Endothelial cell of umbilical vein (primary cell): ENCODE data around the gene PRMT7. TPM values are rescaled to one million over a fixed set of nuclear protein-coding genes. Genes with fewer than 3 reads are reported as not detected.

ENCODE experiments used
- BruUV-seq: library from RNA; stranded (reverse); fragments of 400-500 nt; replicated peaks from 2 replicates; lab custom pipeline; 2021; lab: Mats Ljungman, UMichigan
- CTCF ChIA-PET: fragments of 300-600, 350-600 bp; sonication (Branson Sonifier 250); formaldehyde crosslinking; loops from one replicate; lab custom pipeline; 2021; ENCODE audit warnings: antibody characterized with exemption, inconsistent platforms; lab: Charles Lee
- POLR2A ChIA-PET: fragments of 300-600, 350-600 bp; sonication (Branson Sonifier 250); formaldehyde crosslinking; loops from one replicate; lab custom pipeline; 2021; ENCODE audit warnings: antibody characterized with exemption, inconsistent platforms; lab: Charles Lee
- DNase-seq: peaks from one replicate; pipeline ENCODE4 v3.0.0-alpha.2; 2011; ENCODE audit warnings: low read depth, low spot score
- FAIRE-seq: peaks from 2 replicates; lab custom pipeline; 2011; peaks lifted over from hg19 to GRCh38; lab: Jason Lieb, UNC
- H2AFZ ChIP-seq: 2 replicates; pipeline ENCODE4 v1.6.0; 2012; ENCODE audit warnings: low read depth, low read length, control low read depth, inconsistent platforms
- H3K27ac ChIP-seq: 2 replicates; pipeline ENCODE4 v1.5.1; 2011; ENCODE audit warnings: low read depth, mild to moderate bottlenecking, control low read depth, low read length, moderate library complexity; ENCODE audit not compliant: insufficient read depth
- H3K27me3 ChIP-seq, 2 experiments: 2 replicates each; pipeline versions ENCODE4 v1.6.0 to v1.6.1; 2011; ENCODE audit warnings: low read length in 2 of 2, mixed read lengths in 1 of 2; ENCODE audit not compliant: control insufficient read depth in 2 of 2, insufficient read depth in 2 of 2
- H3K36me3 ChIP-seq, 2 experiments: 2 replicates in 1 of 2; 3 replicates in 1 of 2; pipeline ENCODE4 v1.5.1; 2011; ENCODE audit warnings: low read length in 2 of 2, mild to moderate bottlenecking in 1 of 2, moderate library complexity in 1 of 2; ENCODE audit not compliant: control insufficient read depth in 2 of 2, insufficient read depth in 2 of 2; ENCODE audit errors: extremely low read depth in 1 of 2
- H3K4me1 ChIP-seq: 3 replicates; pipeline ENCODE4 v1.5.1; 2011; ENCODE audit warnings: mild to moderate bottlenecking, low read length; ENCODE audit not compliant: control insufficient read depth, insufficient read depth; ENCODE audit errors: extremely low read depth
- H3K4me2 ChIP-seq: 2 replicates; pipeline ENCODE4 v1.6.1; 2011; ENCODE audit warnings: low read length, control low read depth, mixed read lengths; ENCODE audit not compliant: insufficient read depth
- H3K4me3 ChIP-seq, 3 experiments: fragments of 200-600 bp in 1 of 3; sonication (generic), shearing (Covaris generic) in 1 of 3; replicated peaks in 1 of 3; 2 replicates each; pipeline ENCODE4 v1.5.1; 2011 to 2016; ENCODE audit warnings: control low read depth in 3 of 3, low read length in 3 of 3, mild to moderate bottlenecking in 2 of 3, inconsistent platforms in 1 of 3, low read depth in 1 of 3, moderate library complexity in 1 of 3; ENCODE audit not compliant: insufficient read depth in 1 of 3
- H3K79me2 ChIP-seq: 2 replicates; pipeline ENCODE4 v1.6.0; 2012; ENCODE audit warnings: low read length, inconsistent platforms; ENCODE audit not compliant: control insufficient read depth, insufficient read depth
- H3K9ac ChIP-seq: replicated peaks from 2 replicates; pipeline ENCODE3; 2011; ENCODE audit warnings: low read length, control low read depth; ENCODE audit not compliant: insufficient read depth; ENCODE audit errors: extremely low read depth
- H3K9me1 ChIP-seq: replicated peaks from 3 replicates; pipeline ENCODE4 v1.6.0; 2011; ENCODE audit warnings: mild to moderate bottlenecking, low read length; ENCODE audit not compliant: control insufficient read depth, insufficient read depth; ENCODE audit errors: extremely low read depth
- H3K9me3 ChIP-seq: replicated peaks from 2 replicates; pipeline ENCODE4 v1.5.1; 2012; ENCODE audit warnings: low read length, inconsistent platforms; ENCODE audit not compliant: control insufficient read depth, insufficient read depth
- H4K20me1 ChIP-seq: replicated peaks from 2 replicates; pipeline ENCODE3; 2011; ENCODE audit warnings: mild to moderate bottlenecking, low read length; ENCODE audit not compliant: control insufficient read depth, insufficient read depth; ENCODE audit errors: extremely low read depth
- EZH2 ChIP-seq: IDR thresholded peaks from 2 replicates; pipeline ENCODE4 v1.6.1; 2012; ENCODE audit warnings: borderline replicate concordance, low read depth, mild to moderate bottlenecking, moderate library complexity, low read length, inconsistent platforms; ENCODE audit not compliant: severe bottlenecking
- FOS ChIP-seq: IDR thresholded peaks from 2 replicates; pipeline ENCODE4 v1.6.1; 2011; ENCODE audit warnings: mild to moderate bottlenecking, low read length, moderate library complexity, borderline replicate concordance; ENCODE audit not compliant: insufficient read depth
- GATA2 ChIP-seq: IDR thresholded peaks from 2 replicates; pipeline ENCODE4 v1.7.0; 2011; ENCODE audit warnings: low read depth, mild to moderate bottlenecking, moderate library complexity, mixed read lengths, low read length; ENCODE audit not compliant: insufficient read length, insufficient read depth
- JUN ChIP-seq: IDR thresholded peaks from 2 replicates; pipeline ENCODE4 v1.6.1; 2011; ENCODE audit warnings: borderline replicate concordance, low read depth; ENCODE audit not compliant: insufficient read length, insufficient read depth
- MYC ChIP-seq: IDR thresholded peaks from one replicate; pipeline ENCODE4 v1.6.1; 2011; ENCODE audit warnings: mild to moderate bottlenecking, low read depth, low read length
- POLR2A ChIP-seq: IDR thresholded peaks from 2 replicates; pipeline ENCODE4 v1.6.1; 2012; ENCODE audit warnings: low read depth, mild to moderate bottlenecking, control low read depth, low read length
- POLR2AphosphoS5 ChIP-seq: IDR thresholded peaks from 2 replicates; pipeline ENCODE4 v1.6.1; 2012; ENCODE audit warnings: low read depth, mild to moderate bottlenecking, control low read depth, low read length, moderate library complexity; ENCODE audit not compliant: insufficient read depth
- dilution Hi-C: fragments of 300-500 bp; cut with MboI; formaldehyde crosslinking; loops from one replicate; pipeline ENCODE4 v1.15.0; 2019; ENCODE audit warnings: low sequenced_read_pairs; ENCODE audit not compliant: extremely low pct_ligation_motif_present
- intact Hi-C: fragments of 100-400 bp; cut with micrococcal nuclease; formaldehyde crosslinking; loops from one replicate; pipeline ENCODE4 v1.10.0; 2022
- polyA plus RNA-seq, 4 experiments: library from polyadenylated mRNA; depleted of rRNA in 3 of 4; stranded (reverse) in 3 of 4; unstranded in 1 of 4; fragments of >200 nt; gene quantifications; 2 replicates each; pipeline versions ENCODE4 v1.2.1 to v1.2.3, GENCODE V29; 2011 to 2012; ENCODE audit warnings: missing spikeins in 1 of 4
- total RNA-seq: library from RNA; stranded (reverse); gene quantifications from 2 replicates; pipeline ENCODE4 v1.2.3, GENCODE V29; 2021
- TF ChIP-seq, protein P1 (sequence below), 2 donors: IDR thresholded peaks; 1 replicate in 1 of 2; 2 replicates in 1 of 2; pipeline ENCODE4 v1.5.1; 2011; ENCODE audit warnings: low read length in 2 of 2, mild to moderate bottlenecking in 2 of 2, moderate library complexity in 2 of 2, control low read depth in 1 of 2, inconsistent platforms in 1 of 2, low read depth in 1 of 2; ENCODE audit not compliant: insufficient read depth in 1 of 2; ENCODE audit errors: extremely low read depth in 1 of 2
- TF ChIP-seq, protein P2 (sequence below): IDR thresholded peaks from 2 replicates; pipeline ENCODE4 v1.6.1; 2011; ENCODE audit not compliant: insufficient read depth, insufficient read length

The PRMT7 gene
- total and polyA plus RNA-seq, 2 donors (not counting 3 experiments of a cell fraction or from before 2014, with no cell fraction given): 43.4 to 57.9 TPM

DNA sequence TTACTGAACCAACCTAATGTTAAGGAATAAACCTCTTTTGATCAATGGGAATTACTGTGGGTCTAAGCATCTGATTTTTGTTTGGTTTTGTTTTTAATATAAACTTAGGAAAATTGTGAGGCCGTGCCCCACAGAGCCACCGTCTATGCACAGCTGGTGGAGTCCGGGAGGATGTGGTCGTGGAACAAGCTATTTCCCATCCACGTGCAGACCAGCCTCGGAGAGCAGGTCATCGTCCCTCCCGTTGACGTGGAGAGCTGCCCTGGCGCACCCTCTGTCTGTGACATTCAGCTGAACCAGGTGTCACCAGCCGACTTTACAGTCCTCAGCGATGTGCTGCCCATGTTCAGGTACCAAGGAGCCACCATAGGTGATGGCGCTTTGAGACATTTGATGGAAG lies 28.4 kb downstream of the PRMT7 start:
- no peak for FAIRE-seq
- intact Hi-C loops: no loop called here
- dilution Hi-C loops: no loop called here

DNA sequence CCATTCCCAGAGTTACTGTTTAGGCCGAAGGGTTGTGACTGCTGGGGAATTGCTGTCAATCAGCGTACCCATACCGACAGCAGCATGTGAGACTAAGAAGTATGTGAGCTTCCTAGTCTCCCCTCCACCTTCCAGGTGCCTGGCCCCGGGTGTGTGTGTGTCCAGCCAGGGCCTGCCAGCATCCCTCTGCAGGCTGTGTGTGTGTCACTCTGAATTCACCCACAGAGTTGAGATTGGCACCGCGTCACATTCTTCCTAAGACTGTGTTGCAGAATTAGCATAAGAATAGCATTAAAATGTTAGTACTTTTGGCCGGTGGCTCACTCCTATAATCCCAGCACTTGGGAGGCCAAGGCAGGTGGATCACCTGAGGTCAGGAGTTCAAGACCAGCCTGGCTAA lies 31.8 kb downstream of the PRMT7 start:
- Histone ChIP-seq H3K27me3 (no peaks in the 10 kb centered on the region), H3K79me2 (no peaks in the 10 kb centered on the region), H3K9me1 (no peaks in the 10 kb centered on the region), H3K36me3 (peaks cover 9 to 50% of the 10 kb centered on the region in 2 experiments), H3K4me2 (no peak overlapping the region), H3K4me3 (no peak overlapping the region), H3K4me1 (no peaks in the 10 kb centered on the region), H3K27ac (no peak overlapping the region), H3K9ac (no peak overlapping the region), H3K9me3 (no peaks in the 10 kb centered on the region), H2AFZ (no peak overlapping the region), H4K20me1 (no peaks in the 10 kb centered on the region)
- no TSS peak for BruUV-seq
- POLR2A ChIA-PET: no interaction called here
- FAIRE-seq (no peak), DNase-seq (no peak)
- no peak for TF ChIP-seq POLR2AphosphoS5
- TF ChIP-seq POLR2A: no peak
- no peak for TF ChIP-seq GATA2
- no peak for TF ChIP-seq MYC
- TF ChIP-seq, protein P1, sequence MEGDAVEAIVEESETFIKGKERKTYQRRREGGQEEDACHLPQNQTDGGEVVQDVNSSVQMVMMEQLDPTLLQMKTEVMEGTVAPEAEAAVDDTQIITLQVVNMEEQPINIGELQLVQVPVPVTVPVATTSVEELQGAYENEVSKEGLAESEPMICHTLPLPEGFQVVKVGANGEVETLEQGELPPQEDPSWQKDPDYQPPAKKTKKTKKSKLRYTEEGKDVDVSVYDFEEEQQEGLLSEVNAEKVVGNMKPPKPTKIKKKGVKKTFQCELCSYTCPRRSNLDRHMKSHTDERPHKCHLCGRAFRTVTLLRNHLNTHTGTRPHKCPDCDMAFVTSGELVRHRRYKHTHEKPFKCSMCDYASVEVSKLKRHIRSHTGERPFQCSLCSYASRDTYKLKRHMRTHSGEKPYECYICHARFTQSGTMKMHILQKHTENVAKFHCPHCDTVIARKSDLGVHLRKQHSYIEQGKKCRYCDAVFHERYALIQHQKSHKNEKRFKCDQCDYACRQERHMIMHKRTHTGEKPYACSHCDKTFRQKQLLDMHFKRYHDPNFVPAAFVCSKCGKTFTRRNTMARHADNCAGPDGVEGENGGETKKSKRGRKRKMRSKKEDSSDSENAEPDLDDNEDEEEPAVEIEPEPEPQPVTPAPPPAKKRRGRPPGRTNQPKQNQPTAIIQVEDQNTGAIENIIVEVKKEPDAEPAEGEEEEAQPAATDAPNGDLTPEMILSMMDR (IDR thresholded peaks at IDR 0.05; ENCODE audit: extremely low read depth in 1 of 2, insufficient read depth in 1 of 2, low read depth in 1 of 2, low read length in 2 of 2): no peak
- TF ChIP-seq, protein P2, sequence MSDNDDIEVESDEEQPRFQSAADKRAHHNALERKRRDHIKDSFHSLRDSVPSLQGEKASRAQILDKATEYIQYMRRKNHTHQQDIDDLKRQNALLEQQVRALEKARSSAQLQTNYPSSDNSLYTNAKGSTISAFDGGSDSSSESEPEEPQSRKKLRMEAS: no peak
- TF ChIP-seq EZH2: no peak
- TF ChIP-seq JUN: no peak
- no peak for TF ChIP-seq FOS
- intact Hi-C loops: no loop called here
- dilution Hi-C loops: no loop called here
- CTCF ChIA-PET: no interaction called here

More for the DNA sequence above, 28.4 kb downstream of the PRMT7 start:
- no TSS peak for BruUV-seq
- H3K79me2 ChIP-seq: no peaks in the 10 kb centered on the region
- H3K36me3 ChIP-seq: peaks cover 5 to 34% of the 10 kb centered on the region in 2 experiments
- no peaks in the 10 kb centered on the region for H3K9me1 ChIP-seq
- H3K4me2 ChIP-seq: no peak overlapping the region
- no peaks in the 10 kb centered on the region for H3K27me3 ChIP-seq
- no peak overlapping the region for H3K27ac ChIP-seq
- no peaks in the 10 kb centered on the region for H3K4me1 ChIP-seq
- H3K9me3 ChIP-seq: no peaks in the 10 kb centered on the region
- no peak overlapping the region for H3K9ac ChIP-seq
- POLR2A ChIA-PET: no interaction called here
- TF ChIP-seq FOS (no peak), JUN (no peak), EZH2 (no peak), MYC (no peak)
- TF ChIP-seq, protein P2: no peak
- TF ChIP-seq, protein P1 (IDR thresholded peaks at IDR 0.05; ENCODE audit: extremely low read depth in 1 of 2, insufficient read depth in 1 of 2, low read depth in 1 of 2, low read length in 2 of 2): no peak
- CTCF ChIA-PET: no interaction called here
- H4K20me1 ChIP-seq: no peaks in the 10 kb centered on the region
- H3K4me3 ChIP-seq: no peak overlapping the region
- no peak overlapping the region for H2AFZ ChIP-seq
- DNase-seq: no peak
